SHP77 treated with DMSO at 0.1 percent for 48 hours (cell line): ENCODE data around the gene FOXP1.

Experiments used
- DNase-seq: peaks from one replicate; lab custom pipeline; 2025; lab: John Stamatoyannopoulos, UW

Gene FOXP1

GRCh38 chr3:71057526-71057894, 526.0 kb downstream of the FOXP1 start:
- no peak for DNase-seq

GRCh38 chr3:71056327-71056726, 527.2 kb downstream of the FOXP1 start:
- no peak for DNase-seq

- no peak for DNase-seq
Observed at GRCh38 chr3:71055257-71056001, 528.1 kb downstream of the FOXP1 start.

DNA sequence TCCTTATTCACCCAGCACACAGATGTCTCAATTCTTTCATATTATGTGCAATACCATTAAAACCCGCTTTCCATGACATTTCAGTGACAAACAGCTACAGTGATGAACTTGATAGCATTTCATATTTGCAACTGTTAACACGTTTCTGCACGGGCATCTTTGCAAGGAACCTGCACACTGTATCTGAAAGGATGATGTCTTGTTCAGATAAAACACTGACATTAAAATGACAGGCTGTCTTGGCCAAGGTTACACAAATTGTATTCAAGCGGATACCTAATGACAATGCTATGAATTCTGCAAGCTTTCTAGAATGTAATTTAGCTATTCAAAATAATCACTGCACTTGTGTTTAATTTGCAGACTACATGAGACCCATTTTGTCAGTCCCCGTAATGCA, 529.2 kb downstream of the FOXP1 start:
- DNase-seq, result no peak

GRCh38 chr3:71053495-71053894, 530.0 kb downstream of the FOXP1 start:
- no peak for DNase-seq

DNA sequence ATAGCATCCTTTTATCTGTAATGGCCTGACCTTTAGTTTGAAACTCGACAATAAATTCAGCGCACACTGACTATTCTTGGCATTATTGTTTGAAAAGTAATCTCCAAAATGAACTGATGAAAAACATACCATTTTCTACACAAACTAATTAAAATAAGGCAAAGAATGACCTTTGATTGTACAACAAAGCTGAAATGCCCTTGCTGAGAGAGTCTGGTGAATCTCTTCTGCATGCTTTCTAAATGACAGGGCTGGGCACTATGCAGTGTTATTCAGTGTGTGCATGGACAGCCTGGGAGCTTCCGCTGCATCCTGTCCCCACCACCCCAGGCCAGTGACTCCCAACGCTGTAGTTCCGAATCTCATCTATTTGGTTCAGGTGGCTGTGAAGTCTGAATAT, 530.8 kb downstream of the FOXP1 start:
- no peak for DNase-seq

DNA sequence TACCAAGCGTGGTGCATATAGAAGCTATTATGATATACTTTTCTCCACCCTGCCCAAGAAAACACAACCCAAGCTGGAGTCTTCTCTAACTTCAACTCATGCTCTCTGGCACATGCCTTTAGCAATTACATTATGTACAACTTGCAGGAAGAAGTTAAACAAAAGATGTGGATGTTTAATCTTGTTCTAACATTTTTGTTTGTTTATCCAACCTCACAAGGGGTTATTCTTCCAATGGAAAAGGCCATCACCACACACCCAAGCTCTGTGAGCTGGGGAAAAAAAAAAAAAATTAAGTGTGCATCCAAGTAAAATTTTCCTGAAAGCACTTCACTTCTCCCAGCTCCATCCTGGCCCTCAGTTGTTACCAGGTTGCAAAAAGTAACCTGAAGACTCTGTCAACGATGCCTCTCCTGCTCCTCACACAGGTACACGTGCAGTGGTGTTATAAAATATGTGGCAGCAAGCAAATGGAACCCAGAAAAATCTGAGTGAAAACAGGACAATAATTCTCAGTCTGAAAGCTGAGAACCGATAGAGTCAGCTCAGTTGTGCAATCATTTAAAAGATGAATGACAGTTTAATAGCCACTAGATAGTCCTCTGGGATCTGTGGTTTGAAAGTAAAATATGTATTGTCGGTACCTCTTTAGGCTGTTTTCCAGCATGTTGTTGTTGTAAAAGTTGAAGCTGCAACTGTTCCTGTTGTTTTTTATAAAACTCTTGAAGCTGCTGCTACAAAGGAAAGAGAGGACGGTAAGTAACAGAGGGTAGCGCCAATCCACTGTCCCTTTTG, 531.4 kb downstream of the FOXP1 start:
- no peak for DNase-seq

DNA sequence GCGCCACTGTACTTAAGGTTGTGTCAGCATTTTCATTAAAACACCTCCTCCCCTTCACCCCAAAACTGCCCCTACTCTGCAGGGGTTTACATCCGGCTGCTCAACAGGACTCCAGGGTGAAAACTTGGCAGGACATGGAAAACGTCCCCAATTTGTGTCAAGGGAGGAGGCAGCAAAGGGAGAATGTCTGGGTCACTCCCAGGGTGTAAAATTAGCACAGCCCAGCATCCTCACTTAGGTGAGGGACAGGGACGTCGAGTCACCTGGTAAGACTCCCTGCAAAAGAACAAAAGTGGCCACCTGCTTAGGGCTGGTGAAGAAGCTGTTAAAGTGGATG, 532.3 kb downstream of the FOXP1 start:
- no peak for DNase-seq

DNA sequence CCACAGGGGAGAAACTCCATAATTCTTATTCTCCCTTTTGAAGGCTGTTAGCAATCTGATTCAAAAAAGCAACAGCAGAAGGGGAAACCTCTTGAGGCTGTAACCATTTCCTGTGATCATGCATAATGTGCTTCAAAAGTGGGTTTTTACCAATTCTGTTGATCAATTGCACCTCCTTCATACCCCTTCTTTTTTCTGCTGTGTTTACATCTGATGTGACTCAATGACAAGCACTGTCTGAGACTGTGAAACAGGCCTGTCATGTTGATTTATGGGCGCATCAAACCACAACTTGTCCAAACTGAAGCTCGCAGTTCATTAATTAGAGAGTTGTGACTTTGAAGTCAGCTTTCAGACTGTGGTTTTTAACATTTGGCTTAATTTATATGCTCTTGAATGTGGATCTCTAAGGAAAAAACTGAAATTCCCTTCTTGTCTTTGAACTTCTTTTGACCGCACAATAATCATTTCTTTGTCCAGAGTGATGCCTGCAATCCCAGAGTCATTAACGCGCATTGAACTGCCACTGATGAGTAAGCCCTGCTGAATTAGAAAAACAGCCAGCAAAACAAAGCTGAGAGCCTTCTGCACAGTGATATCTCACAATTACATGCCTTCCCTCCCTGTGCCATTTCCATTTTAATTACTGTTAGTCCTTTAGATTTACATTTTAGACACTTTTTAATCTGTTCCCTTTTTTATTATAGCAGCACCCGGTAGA, 532.8 kb downstream of the FOXP1 start:
- DNase-seq, result no peak

DNA sequence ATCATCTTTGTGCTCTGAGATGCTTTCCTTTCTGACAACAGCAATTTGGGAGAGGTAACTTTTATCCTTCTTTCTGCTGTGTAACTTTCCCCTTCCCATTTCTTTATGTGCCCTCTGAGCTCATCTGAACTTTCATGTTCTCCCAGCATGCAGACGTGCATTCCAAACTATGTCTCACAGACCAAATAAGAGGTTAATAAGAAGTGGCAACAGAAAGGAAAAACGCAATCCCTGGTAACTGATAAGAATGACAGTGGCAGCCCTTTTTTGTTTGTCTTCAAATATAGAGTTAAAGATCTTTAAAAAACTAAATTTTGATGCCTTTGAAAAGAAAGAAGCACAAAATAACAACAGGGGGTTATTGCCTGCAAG, 533.4 kb downstream of the FOXP1 start:
- no peak for DNase-seq

- DNase-seq, result no peak
Observed at GRCh38 chr3:71048948-71049347, 534.6 kb downstream of the FOXP1 start.

GRCh38 chr3:71047616-71048531, 535.7 kb downstream of the FOXP1 start:
- no peak for DNase-seq

DNA sequence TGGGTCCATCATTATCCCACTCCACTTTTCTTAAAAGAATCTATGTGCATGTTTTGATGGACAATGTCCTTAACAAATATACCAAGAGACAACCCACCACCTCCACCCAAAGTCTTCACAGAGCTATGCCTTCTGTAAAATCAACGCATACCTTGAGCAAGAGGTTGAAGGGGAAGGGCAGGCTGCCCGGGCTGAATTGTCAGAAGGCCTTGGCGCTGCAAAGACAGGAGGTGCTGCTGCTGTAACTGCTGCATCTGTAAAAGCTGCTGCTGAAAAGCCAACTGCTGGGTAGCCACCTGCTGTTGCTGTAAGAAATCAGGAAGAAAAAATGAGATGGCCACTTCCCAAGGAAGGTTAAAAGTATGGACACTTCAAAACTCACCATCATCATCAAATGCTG, 536.7 kb downstream of the FOXP1 start:
- DNase-seq, result no peak

DNA sequence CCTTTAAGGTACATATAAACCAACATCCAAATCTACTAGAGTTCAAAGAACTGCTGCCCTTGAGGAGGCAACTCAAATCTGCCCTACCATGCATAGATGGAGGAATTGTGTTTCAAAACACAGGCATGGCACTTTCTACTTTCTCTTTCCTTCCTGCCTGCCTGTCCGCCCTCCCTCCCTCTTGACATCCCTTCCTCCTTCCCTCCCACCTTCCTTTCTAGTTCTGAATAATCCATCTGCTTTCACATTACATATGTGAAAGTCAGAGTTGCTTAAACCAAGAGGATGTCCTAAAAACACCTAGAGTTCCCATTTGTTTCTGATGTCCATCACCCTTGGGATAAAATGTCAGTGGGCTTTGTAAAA, 537.6 kb downstream of the FOXP1 start:
- no peak for DNase-seq

DNA sequence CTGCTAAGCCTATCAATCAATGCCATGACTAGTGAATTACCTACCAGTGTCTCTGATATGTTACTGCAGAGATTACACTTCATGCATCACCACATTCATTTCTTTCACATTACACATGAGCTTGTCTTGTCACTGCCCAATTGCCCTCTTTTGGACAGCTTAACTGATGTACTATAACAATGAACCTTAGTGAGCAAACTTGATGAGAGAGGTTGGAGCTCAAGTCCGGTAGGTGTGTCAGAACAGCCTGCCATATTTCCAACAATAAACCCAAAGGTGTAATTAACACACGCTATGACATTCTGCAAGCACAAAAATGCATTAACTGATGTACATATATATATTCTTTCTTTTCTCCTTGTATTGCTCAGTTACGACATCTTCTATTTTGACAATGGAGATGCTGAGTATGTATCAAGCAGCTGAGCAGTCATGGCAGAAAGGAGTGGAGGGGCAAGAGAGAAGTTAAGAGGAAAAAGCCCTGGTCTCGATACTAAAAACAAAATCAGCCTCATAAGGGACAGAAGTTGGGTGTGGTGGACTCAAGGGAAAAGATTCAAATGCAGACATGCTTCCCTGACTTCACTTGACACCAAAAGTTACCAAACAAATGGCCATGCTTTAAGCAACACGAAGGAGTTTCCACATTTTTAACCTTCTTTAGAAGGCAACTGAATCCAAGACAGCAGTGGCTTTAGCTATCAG, 538.2 kb downstream of the FOXP1 start:
- no peak for DNase-seq

GRCh38 chr3:71042759-71043158, 540.8 kb downstream of the FOXP1 start:
- no peak for DNase-seq

DNA sequence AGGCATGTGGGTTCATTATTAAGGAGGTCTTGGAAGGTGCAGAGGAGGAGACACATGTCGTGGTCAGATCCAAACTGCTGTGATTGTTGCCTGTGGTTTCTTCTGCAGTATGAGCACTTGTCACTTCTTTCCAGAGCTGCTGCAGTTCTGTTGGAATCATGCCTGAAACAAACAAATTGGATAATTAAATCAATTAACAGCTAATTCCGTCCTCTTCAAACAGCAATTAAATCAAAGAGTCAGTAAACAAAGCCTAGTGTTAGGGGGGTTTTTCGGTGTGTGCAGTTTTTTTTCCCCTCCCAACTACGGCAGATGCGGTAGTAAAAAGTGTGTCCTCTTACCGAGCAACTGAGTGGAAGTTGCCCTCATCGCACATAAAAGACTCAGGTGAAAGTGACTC, 542.2 kb downstream of the FOXP1 start:
- no peak for DNase-seq

DNA sequence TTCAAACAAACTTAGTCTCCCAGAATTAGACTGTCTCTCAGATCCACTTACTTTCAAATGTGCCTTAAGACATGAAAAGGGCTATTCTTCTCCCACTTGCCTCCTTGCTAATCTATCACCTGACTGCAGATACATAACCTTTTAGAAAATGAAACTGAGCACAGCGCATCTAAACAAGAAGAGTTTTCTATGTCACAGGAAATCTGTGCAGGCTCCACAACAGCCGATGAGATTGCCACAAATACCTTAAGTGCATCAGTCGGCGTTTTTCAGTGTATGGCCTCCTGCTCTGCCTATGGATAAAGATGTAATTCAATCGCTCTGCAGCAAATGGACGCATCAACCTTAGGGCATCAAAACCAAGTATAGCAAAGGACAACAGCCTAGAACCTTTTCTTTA, 544.2 kb downstream of the FOXP1 start:
- DNase-seq, result no peak

DNA sequence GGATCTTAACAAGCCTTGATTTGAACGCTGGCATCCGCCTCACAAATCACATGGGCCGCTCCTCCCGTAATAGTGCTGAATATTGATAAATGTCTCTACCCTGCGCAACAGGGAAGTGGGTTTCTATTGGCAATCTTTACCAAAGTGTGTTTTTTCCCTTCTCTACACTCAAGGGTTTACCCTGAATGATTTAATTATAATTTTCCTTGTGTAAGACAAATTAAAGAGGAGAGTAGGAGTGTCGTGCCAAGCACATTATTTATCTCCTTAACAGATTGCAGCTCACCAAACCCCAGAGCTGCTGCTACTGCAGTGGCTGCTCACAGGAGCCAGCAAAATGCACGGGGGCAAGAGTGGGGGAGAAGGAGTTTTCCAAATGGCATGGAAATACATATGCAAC, 545.8 kb downstream of the FOXP1 start:
- no peak for DNase-seq

DNA sequence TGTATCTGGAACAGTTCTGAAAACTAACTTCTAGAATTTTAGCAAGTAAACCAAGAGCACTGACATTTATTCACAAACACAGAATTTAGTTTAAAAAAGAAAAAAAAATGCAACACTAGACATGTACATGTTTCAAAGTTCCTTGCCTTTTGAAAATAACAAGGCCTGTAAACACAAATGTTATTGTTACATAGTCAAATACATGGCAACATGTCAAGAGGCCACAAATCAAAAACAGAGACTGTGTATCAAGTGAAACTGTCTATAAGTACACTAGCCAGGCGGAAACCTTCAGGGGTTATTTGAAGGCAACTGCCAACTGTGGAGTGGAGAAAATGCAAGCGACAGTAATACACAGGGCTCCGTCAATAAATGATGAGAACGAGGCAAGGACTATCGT, 547.6 kb downstream of the FOXP1 start:
- no peak for DNase-seq

DNA sequence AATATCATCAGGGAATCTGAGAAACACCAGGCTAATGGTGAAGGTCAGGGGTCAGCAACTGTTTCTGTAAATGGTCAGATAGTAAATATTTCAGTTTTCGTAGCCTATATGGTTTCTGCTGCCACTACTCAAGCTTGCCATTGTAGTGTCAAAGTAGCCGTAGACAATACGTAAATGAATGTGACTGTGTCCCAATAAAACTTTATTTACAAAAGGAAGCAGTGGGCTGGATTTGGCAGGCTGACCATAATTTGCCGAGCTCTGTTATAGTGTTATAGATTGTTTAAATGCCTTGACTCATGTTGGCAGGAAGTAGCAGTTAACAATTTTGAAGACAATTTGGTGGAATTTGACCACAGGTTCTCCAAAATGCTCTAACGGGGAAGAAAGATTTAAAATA, 548.2 kb downstream of the FOXP1 start:
- DNase-seq, result no peak
